ENCODE measurements around the gene NUPR1.
"Not testable (repeated sequence)": the region's sequence is repeated elsewhere in the genome, so short reads cannot be mapped to it uniquely, and the experiment has no call there.

NUPR1 gene

DNA sequence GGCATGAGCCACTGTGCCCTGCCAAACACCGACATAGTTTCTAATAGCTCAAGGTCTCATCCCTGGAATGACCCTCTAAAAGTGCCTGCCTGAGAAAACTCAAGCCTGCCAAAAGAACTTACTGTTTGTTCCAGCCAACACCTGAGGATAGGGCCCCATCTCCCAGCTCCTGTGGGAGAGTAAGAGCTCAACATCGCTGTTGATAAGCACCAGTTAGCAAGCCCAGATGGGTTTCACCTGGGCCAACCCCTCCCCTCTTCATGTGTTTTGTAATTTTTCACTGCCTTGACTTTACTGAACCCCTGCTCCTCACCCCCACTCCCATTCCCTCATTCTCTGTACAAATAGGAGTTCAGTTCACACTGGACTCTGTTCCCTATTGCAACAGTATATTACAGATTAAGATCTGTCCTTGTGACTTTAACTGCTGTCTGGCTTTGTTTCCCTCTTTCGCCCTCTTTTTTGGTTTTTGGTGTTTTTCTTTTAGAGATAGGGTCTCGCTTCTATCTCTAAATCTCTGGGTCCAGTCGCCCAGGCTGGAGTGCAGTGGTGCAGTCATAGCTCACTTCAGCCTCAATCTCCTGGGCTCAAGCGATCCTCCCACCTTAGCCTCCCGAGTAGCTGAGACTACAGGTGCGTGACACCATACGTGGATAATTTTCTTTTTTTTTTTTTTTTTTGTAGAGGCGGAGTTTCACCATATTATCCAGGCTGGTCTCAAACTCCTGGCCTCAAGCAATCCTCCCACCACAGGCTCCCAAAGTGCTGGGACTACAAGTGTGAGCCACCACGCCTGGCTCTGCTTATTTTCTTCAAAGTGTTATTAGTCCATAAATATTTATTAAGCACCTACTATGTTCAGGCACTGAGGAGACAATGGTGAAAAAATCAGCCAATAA, 12.3 kb downstream of the NUPR1 start:
- DNase-seq, result no peak

DNA sequence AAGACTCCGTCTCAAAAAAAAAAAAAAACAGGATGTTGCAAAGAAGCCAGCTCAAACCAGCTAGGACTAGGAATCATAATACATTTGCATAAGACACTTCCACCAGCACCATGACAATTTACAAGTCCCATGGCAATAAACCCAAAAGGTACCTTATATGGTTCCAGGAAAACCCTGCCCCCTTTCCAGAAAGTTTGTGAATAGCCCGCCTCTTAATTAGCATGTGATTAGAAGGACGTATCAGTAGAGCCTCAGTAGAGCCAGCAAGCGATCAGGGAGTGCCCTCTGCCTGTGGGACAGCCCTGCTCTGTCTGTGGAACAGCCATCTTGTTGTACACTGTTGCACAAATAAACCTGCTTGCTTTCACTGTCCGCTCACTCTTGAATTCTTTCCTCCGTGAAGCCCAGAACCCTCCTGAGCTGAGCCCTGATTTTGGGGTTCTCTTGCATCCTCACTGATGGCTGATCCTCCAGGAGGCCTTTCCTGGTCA, 14.0 kb downstream of the NUPR1 start:
- DNase-seq, result no peak

DNA sequence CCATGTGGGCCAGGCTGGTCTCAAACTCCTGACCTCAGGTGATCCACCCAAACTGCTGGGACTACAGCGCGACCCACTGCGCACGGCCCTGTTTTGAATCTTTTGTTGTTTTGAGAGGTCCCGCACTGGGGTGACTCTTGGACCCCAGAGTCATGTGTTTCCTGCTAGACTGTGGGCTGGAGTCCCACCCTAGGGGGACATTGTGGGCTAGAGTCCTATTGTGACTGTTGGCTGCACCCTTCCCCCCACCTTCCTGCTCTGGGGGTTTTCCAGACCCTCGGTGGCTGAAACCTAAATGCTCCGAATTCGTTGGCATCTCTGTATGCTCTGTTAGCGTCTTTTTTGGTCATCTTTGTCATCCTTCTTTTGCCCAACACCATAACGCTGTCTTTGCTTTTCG, 16.0 kb downstream of the NUPR1 start:
- no peak for DNase-seq

DNA sequence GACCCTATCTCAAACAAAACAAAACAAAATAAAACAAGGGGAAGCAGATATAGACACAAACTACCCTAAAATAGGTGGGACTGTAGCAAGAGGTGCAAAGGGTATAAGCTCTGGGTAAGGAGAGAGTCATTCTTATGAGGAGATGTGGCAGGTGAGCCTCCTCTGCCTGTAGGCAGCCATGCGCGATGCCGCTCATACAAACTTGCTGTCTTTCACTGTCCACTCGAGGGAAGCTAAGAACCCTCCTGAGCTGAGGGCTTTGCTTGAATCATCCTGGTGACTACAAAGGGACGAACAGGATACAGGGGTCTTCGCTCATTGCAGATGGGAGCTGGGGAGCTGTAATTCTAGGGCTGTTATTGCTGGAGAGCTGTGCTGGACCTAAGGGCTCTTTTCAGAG, 17.3 kb downstream of the NUPR1 start:
- DNase-seq, result no peak

DNA sequence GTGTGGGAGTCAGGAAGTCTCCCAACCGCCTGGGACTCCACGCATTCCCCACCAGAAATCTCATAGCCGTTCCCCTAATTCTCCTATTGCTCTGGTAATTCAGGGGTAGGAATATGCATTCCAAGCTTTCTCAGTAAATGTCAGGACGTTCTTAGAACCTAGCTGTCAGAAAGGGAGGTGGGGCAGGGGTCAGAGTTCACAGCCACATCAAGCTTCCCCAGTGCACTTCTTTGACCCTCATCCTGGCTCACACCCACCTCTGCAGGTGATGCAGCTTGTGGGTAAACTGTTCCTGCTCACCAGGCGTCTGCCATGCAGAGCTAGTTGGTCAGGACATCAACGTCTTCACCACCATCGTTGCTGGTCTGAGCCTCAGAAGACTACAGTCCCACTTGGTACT, 18.1 kb downstream of the NUPR1 start:
- no peak for DNase-seq

DNA sequence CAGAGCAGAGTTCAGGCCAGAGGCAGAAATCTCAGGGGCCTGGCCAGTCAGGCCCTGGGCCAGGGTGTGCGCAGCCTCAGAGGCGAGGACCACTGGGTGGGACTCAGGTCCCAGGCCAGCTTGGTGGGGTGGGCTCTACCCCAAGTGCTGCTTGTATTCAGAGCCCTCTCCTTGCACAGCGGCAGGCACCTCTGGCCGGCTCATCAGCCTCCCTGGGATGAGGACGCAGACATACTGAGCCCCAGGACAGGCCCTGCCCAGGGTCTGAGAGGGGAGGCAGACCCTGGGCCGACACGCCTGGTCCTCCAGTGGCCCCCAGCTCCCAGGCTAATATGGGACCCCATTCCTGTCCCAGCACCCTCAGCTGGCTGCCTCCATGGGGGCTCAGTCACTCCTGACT, 24.5 kb downstream of the NUPR1 start:
- no peak for DNase-seq

DNA sequence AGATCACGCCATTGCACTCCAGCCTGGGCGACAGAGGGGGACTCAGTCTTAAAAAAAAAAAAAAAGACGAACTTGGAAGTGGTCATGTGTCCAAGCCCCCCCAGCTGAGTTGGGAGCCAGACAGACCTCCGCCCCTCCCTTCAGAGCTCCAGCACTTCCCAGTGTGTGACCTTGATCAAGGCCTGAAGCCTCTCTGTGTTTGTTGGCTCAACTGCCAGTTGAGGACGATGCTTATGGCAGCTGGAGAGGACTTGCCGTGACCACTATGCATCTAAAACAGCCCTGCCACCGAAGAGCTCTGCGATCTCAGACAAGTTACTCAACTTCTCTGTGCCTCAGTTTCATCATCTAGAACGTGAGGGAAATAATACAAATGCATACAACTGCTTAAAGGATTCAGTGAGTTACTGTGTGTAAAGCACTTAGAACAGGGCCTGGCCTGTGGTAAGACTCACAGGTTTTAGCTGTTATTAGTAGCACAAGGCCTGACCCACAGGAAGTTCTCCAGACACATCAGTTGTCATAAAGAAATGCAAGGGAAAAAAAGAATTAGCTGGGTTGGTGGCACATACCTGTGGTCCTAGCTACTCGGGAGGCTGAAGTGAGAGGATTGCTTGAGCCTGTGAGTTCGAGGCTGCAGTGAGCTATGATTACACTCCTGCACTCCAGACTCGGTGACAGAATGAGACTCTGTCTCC, 25.1 kb downstream of the NUPR1 start:
- no peak for DNase-seq

DNA sequence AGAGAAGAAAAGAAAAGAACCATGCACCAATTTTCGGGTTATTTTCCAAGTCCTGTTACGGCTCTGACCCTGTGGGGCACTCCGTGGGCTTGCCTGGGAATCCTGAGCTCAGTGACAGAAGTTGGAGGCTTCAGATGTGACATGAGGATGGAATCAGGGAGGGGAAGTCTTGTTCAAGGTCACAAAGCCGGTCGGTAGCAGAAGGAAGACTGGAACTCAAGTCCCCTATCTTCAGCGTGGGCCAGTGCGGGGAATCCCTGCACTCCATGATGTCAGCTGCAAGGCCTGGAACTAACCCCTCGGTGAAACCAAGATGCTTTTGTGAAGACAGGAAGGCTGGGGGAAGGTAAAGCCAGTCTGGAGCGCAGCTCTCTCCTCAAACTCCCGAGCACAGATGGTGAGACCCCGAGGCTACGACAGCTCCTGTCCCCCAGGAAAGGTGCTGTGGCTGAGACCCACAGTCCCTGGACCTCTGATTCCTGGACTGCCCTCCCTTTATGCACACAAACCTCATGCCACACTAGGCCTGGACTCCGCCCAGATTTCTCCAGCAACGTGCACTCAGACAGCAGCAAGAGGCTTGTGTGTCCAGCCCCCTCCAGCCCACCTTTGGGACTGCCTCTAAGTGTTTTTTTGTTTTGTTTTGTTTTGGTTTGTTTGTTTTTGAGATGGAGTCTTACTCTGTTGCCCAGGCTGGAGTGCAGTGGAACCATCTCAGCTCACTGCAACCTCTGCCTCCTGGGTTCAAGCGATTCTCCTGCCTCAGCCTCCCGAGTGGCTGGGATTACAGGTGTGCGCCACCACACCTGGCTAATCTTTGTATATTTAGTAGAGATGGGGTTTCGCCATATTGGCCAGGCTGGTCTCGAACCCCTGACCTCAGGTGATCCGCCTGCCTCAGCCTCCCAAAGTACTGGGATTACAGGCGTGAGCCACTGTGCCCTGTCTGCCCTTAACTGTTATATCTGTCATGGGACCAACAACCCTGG, 26.7 kb downstream of the NUPR1 start:
- DNase-seq, result no peak

DNA sequence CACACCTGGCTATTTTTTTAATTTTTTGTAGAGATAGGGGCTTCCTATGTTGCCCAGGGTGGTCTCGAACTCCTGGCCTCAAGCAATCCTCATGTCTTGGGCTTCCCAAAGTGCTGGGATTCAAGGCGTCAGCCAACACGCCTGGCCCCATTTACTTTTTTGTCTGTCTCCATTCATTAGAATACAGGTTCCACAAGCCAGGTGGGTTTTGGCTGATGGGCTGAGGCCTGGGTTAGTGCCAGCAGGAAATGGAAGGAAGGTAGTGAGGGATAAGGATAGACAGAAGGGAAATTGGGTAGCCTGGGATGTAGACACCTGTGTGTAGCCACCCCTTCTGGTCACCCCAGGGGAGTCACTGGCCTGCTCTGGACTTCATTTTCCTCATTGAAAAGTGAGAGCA, 27.7 kb downstream of the NUPR1 start:
- no peak for DNase-seq

DNA sequence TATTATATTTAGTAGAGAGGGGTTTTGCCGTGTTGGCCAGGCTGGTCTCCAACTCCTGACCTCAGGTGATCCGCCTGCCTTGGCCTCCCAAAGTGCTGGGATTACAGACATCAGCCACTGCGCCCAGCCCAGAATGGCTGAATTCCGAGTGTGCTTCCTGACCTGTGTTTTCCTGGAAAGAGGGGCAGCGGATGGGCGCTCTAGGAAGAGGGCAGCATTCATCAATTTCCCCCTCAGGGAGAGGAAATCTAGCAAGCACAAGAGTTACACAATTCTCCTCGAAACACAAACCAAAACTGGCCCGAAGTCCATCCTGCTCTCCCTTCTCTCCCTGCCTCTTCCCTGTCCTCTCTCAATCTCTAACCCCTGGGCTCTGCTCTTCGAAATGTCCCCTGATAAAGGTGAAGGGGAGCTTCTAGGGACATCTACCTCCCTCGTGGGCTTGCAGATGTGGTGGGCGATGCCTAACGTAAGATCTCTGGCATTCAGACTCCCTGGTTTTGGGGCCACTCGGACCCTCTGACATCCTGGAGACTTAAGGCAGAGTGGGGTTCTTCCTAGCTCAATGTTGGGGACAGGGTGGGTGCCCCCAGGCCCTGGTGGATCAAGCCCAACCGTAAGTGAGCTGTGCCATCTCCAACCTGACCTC, 33.2 kb downstream of the NUPR1 start:
- DNase-seq, result no peak

DNA sequence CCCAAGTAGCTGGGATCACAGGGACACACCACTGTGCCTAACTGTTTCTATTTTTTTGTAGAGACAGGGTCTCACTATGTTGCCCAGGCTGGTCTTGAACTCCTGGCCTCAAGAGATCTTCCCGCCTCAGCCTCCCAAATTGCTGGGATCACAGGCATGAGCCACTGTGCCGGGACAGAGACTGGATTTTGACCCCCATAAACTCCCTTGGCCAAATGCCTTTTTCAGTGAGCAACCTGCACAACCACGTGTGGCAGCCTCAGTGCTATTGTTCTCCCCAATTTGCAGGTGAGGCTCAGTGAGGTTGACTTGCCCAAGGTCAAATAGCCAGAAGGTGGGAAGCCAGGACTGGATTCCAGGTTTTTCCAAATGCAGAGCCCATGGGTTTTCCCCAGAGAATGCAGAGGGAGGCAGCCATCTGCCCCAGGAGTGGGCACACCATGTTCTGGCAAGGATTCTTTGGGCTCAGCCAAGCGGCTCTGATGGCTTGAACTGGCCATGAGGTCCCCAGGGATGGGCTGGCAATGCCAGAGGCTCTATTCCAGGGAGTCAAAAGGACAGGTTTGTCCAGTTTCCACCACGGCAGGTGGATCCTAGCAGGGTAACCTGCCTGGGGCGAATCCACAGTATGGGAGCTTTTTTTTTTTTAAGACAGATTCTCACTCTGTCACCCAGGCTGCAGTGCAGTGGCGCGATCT, 33.9 kb downstream of the NUPR1 start:
- DNase-seq, result no peak

DNA sequence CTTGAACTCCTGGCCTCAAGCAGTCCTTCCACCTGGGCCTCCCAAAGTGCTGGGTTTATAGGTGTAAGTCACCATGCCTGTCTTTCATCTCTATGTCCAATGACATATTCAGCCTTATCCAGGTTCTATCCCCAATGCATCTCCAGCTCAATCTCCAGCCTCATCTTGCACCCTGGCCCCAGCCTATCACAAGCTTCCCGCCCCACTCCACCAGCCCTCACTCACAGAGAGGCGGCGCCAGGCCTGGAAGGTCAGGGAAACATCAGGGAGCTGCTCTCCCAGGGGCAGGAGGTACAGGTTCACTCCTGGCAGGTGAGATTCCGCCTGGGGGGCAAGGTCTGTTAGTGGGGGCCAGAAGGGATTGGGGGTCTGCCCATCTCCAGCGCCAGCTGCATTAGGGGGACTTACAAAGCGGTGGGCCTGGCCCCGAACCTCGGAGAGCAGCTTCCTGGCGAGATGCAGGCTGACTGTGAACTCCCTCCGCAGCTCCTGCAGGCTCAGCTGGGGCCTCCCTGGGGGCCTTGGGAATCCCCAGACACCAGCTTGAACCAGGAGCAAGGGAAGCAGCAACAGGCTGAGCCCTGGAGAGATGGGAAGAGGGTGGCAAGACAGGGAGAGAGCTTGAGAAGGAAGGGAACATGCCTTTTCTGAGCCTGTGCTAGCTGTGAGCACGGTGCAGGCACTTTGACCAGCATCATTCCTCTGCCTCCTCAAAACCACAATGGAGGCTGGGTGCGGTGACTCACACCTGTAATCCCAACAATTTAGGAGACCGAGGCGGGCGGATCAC, 35.1 kb downstream of the NUPR1 start:
- DNase-seq, result no peak

DNA sequence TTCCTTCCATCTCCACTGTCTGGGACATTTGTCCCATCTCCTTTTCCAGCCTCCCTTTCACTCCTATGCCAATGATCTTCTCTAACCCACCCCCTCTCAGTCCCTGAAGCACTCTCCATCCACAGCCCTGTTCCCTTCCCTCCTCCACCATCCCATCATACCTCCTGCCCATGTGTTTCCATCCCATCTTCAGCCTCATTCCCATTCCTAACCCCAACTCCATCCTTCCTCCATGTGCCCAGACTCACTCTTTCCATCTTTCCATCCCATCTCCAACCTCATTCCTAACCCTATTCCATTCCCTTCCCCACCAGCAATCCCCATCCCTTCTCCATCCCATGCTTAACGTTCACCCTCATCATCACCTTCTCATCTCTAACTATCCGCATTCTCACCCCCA, 36.5 kb downstream of the NUPR1 start:
- no peak for DNase-seq

DNA sequence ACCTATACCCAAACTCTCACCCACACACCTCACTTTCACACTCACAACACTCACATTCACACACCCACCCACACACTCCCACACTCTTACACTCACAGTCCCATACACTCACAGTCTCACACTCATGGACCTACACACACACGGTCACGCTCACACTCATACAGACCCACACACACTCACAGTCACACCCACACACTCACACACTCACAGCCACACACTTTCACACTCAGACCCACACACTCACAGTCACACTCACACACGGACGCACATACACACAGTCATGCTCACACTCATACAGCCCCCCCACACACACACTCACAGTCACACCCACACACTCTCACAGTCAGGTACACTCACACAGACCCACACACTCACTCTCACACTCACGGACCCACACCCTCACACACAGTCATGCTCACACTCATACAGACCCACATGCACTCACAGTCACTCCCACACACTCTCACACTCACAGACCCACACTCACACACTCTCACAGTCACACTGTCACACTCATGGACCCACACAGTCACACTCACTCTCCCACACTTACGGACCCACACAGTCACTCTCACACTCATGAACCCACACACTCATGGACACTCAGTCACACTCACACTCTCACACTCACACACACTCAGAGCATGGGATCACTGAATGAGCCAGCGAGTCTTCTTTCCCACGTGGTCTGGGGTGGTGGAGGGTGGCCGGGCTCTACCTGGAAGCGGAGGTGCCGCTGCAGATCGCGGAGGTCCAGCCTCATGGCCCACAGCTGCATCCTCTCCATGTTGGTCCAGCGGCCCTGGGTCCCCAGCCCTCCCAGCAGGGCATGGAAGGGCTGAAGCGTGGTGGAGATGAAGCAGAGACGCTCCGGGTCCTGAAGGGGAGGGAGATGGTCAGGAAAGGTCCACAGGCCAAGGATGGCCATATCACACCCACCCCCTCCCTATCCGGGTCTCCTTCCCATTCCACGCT, 37.2 kb downstream of the NUPR1 start:
- no peak for DNase-seq

DNA sequence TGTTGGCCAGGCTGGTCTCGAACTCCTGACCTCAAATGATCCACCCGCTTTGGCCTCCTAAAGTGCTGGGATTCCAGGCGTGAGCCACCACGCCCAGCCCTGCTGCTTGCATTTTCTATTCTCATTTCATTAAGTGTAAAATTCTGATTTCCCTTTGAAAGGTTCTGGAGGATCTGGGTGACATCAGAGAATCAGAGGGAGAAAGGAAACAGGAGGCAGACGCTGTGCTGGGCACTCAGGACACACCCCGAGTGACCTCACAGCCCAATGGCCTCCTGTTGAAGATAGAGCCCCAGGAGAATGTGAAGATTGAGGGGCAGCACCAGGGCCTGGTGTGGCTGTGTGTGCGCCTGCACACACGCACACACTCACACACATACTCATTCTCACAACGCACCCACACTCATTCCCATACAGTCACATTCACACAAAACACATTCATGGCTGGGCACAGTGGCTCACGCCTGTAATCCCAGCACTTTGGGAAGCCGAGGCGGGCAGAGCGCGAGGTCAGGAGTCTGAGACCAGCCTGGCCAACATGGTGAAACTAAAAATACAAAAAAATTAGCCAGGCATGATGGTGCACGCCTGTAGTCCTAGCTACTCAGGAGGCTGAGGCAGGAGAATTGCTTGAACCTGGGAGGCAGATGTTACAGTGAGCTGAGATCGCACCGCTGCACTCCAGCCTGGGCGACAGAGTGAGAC, 38.1 kb downstream of the NUPR1 start:
- DNase-seq, result not testable (repeated sequence)

DNA sequence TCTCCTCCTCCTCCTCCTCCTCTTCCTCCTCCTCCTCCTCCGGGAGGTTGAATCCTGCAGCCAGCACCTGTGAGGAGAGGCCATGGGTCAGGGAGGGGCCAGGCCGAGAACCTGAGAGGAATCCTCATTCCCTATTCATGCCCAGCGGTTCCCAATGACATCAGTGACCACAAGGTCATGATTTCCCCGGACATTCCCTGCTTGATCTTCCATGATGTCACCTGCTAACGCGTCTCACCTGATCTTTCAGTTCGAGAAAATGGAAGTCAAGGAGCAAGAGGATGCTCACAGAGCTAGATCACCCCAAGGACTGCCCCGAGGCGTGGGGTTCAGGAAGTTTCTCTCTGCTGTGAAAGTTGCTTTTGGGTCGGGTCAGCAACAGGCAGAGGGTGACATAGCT, 38.9 kb downstream of the NUPR1 start:
- no peak for DNase-seq

DNA sequence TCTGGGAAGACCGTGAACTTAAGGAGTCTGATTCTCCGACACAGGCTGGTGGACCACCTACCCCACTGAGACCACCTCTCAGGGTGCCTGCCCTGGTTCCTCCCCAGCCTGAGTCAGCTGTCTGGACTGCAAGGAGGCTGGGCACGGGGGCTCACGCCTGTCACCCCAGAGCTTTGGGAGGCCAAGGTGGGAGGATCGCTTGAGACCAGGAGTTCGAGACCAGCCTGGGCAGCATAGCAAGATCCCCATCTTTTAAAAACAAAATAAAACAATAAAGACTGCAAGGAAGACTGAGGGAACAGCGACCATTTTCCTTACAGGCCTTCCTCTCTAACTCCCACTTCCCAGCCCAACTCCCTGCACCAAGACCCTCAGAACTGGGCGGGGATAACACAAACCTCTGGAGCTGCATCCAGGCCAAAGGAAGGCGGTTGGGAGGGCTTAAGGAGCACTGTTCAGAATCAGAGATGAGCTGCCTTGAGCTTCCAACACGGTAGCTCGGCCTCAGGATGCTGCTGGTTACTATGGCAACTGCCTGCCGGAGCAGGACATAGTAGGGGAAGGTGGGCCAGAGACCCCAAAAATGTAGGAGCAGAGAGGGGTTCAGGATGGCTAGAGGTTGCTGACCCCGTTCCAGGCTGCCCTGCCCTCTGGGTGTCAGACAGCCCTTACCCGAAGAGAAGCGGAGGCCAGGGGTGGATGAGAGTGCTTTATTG, 40.0 kb downstream of the NUPR1 start:
- no peak for DNase-seq

DNA sequence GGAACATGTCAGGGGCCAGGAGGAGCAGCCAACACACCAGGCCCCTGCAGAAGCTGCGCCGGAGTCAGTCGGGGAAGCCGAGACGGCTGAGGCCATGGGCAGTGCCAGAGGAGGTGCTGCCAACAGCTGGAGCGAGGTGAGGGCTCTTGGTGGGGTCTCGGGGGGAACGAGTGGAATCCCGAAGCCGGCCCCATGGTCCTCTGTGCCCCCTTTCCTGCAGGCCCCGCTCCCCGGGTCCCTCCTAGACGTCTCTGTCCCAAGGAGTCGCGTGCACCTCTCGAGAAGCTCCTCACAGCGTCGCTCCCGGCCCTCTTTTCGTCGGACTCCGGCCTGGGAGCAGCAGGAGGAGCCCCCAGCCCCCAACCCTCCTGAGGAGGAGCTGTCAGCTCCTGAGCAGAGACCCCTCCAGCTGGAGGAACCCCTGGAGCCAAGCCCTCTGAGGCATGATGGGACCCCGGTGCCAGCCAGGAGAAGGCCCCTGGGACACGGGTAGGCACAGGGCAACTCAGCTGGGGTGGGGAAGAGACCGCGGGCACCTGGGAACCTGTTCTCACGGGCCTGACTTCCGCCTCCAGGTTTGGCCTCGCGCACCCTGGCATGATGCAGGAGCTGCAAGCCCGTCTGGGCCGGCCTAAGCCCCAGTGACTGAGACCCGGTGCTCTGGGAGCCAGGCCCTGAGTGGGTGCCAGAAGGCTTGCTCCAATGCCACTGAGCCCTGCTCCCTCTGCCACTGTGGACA, 40.7 kb downstream of the NUPR1 start:
- no peak for DNase-seq

Measured in NCI-H510A treated with DMSO at 0.1 percent for 48 hours (cell line).